ENCODE data around the gene FGF7.
"Not testable (repeated sequence)": the region's sequence is repeated elsewhere in the genome, so short reads cannot be mapped to it uniquely, and the experiment has no call there.

FGF7 gene, protein sequence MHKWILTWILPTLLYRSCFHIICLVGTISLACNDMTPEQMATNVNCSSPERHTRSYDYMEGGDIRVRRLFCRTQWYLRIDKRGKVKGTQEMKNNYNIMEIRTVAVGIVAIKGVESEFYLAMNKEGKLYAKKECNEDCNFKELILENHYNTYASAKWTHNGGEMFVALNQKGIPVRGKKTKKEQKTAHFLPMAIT

DNA sequence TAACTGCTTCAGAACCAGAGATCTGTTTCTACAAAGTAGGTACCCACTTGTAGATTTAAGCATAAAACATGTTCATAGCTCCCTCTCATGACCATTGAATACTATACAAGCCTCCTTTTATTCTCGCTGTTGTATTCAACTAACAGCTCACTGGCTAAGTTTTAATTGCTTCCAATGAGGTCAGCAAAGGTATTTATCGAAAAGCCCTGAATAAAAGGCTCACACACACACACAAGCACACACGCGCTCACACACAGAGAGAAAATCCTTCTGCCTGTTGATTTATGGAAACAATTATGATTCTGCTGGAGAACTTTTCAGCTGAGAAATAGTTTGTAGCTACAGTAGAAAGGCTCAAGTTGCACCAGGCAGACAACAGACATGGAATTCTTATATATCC lies at the start of gene FGF7:
Gene FGF7 (plus strand): TSS at position 222 of the 400 bp plus-strand sequence. CDS start 1,056 bp downstream, outside the sequence.
- no peak for DNase-seq (ENCODE audit: low read depth)

GRCh38 chr15:49379996-49380395 lies 43.0 kb upstream of the FGF7 start:
- no peak for DNase-seq (ENCODE audit: low read depth)

GRCh38 chr15:49380912-49381311 lies 42.1 kb upstream of the FGF7 start:
- DNase-seq (ENCODE audit: low read depth) = no peak

DNA sequence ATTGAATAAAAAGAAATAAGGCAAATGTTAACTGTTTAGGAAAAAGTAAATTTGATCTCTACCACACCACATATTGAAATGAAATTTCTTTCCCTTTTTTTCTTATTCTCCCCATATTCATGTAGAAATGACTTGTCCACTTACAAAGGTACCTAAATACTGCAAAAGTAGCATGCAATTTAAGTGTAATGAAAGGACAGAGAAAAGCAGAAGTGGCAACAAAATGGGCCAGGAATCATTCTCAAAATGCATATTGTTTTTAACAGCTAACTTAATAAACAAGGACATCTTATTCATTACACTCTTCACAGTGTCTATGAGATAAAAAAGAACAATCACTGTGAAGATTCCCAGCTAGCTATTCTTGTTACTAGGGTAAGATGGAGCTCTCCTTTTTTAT lies 40.6 kb upstream of the FGF7 start:
- DNase-seq (ENCODE audit: low read depth) = no peak

DNA sequence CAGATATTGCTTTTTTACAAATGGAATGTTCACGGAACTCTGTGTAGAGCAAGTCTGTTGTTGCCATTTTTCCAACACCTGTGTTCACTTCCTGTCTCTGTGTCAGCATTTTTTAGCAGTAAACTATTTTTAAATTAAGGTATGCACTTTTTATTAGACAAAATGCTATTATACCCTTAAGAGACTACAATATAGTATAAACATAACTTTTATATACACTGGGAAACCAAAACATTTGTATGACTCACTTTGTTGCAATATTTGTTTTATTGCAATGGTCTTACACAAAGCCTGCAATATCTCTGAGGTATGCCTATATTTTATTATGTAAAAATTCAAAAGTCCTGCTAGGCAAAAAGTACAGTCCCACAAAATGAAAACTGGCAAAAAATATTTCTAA lies 39.8 kb upstream of the FGF7 start:
- DNase-seq (ENCODE audit: low read depth) = no peak

GRCh38 chr15:49387471-49387870 lies 35.6 kb upstream of the FGF7 start:
- DNase-seq (ENCODE audit: low read depth) = no peak

GRCh38 chr15:49402515-49403296 lies 20.3 kb upstream of the FGF7 start:
- DNase-seq (ENCODE audit: low read depth) = not testable (repeated sequence)

DNA sequence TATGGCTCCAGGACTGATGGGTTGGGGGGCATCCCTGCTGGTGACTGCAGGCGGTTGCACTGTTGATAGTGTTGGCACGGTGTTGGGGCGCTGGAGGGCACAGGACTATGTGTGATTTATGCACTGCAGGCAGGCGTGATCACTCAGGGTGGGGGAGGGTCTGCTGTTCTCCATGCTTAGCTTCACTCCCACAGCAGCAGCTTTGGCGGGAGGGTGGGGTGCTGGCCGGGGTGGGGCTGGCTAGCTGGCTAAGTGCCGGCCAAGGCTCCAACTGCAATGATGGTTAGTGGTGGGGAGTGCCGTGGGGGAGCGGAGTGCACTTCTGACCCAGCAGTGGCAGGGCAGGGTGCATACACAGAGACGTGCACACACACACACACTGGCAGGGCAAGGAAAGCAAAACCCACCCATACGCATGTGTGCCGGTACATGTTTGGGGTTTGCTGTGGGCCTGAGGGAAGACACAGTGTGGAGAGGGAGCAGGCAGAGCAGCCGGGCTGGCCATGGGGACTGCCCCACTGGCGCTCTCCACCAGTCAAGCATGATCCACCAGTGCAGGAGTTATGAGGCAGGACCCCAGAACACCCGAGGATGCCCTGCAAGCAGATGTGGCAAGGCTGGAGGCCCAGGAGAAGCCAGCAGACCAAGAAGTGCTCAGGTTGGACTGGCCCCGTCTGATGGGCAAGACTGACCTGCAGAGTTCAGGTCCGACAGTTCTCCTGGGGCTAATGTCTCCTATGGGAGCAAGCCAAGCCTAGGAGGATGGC lies 16.5 kb upstream of the FGF7 start:
- DNase-seq (ENCODE audit: low read depth) = no peak

DNA sequence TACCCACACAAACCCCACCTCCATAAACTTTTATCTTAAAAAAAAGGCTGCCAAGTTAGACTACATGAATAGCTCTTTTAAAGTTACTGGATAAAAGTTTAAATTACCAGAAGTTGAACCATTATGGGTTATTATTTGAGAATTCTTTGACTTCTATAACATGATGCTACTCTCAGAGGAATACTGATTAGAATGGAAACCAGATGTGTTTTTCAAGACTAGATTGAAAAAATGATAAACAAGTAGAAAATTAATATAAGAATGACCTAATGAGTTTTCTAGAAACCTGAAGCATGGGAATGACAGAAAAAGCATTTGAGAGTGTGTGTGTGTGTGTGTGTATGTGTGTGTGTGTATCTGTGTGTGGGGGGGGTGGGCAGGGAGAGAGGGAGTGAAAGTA lies 12.4 kb upstream of the FGF7 start:
- no peak for DNase-seq (ENCODE audit: low read depth)

DNA sequence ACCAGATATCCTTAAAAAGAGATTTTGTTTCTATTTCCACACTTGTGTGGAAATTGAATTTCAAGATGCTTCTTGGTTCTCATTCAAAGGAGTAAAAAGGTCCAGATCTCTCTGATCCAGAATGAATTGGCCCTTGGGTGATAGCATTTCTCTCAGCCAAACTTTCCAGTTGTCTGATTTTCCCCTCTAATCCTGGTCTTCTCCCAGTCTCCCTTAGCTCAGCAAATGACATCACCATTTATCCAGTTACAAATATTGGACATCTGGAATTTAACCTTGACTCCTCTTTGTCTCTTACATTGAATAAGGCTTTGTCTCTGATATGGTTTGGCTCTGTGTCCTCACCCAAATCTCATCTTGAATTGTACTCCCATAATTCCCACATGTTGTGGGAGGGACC lies 10.2 kb upstream of the FGF7 start:
- DNase-seq (ENCODE audit: low read depth) = no peak

- no peak for DNase-seq (ENCODE audit: low read depth)
Observed at GRCh38 chr15:49415149-49415548, 7.9 kb upstream of the FGF7 start.

DNA sequence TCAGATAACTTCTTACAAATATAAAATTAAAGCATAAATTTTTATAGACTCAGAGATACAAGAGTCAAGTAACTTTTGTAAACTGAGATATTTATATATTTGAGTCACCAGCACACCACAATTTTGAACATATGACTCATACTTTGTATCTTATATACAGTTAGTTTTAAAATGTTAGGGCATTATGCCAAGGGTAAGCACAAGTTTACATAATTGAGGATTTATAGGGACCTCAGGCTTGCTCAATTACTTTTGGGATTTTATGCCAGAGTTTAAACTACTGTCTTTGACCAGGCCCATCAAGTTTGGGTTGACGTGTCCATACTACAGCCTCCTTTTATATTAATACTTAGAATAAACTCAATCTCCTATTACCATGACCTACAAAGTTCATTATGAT lies 7.4 kb upstream of the FGF7 start:
- DNase-seq (ENCODE audit: low read depth) = peak; percentile 73

DNA sequence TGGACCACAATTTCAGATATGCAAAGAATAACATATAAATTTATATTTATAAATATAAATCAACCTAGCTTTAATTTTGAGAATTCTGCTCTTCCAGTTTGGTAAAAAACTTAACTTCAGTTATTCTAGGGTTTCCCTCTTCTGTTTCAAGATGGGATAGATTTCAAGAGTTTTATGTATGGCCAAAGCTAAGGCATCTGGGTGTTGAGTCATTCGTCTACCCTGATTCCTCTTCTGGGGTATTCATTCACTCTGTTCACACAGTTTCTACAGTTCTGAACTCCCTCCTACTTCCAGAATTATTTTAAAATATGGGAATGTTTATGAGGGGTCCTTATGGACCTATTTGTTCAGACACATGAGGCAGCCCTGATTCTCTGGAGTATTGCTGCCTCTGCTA lies 4.2 kb upstream of the FGF7 start:
- DNase-seq (ENCODE audit: low read depth) = no peak

- DNase-seq (ENCODE audit: low read depth) = no peak
Observed at GRCh38 chr15:49421991-49422390, 1.1 kb upstream of the FGF7 start.

GRCh38 chr15:49423901-49424550 lies 984 bp downstream of the FGF7 start:
- no peak for DNase-seq (ENCODE audit: low read depth)

GRCh38 chr15:49424954-49425353 lies 1.9 kb downstream of the FGF7 start:
- DNase-seq (ENCODE audit: low read depth) = no peak

GRCh38 chr15:49427372-49427771 lies 4.3 kb downstream of the FGF7 start:
- DNase-seq (ENCODE audit: low read depth) = no peak

DNA sequence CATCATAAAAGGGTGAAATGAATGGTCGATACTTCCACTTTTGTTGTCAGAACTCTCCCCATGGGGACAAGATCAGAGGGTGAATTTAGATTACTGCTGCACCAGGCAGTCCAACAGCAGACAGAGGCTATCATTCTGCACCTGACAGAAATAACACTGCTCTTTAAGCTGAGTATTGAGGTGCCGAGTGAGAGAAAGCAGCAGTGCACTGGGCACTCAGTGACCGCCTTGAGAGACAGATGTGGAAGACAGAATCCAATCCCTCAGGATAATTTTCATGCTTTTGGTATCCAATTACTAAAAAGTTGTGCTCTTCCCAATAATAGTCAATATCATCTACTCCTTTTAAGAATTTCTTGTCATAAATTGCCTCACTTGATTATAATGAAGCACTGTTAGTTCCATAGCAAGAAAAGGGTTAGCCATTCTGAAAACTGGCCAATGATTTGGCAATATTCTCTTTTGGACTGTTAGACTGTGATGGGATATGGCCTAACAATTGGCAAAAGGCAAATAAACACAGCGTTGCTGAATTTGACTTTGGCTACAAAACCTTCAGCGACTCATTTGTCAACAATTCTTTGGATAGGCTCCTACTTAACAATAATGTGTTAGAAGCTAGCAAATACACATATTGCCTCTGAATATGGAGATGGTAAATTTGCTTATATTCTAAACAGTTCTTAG lies 5.5 kb downstream of the FGF7 start:
- no peak for DNase-seq (ENCODE audit: low read depth)

GRCh38 chr15:49430046-49430445 lies 7.0 kb downstream of the FGF7 start:
- DNase-seq (ENCODE audit: low read depth) = no peak

DNA sequence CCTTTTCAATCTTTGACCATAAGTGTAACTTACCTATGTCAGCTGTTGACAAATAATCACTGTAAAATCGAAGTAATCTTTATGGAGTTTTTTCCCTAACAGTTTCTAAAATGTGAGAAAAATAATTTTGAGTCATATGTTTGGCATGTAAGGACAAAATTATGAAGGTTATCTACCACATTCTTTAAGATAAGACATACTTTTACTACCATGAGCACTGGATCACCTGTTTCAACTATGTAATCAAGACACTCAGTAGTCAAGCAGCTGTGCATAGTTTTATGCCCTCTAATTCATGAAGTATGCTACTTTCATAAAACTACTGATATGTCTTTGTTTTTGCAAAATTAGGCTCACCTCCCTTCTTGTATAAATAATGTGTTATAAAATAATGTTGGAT lies 12.1 kb downstream of the FGF7 start:
- peak; percentile 68 for DNase-seq (ENCODE audit: low read depth)

DNA sequence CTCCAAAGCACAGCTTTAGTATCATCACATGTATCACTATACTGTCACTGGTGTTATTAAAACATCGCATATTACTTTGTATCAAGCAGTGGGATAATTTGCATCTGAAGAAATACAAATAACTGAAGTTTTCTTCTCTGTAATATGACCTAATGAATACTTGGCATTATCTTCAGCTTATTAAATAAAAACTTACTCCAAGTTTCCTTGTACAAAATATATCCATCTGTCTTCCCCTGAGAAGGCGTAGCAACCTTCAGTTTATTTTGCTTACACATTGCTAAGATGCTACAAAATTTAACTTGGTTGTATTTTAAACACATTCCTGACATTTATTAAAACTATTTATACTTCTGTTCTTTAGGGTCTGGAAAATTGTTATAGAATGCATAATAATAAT lies 13.7 kb downstream of the FGF7 start:
- no peak for DNase-seq (ENCODE audit: low read depth)
